HG03575 (cell line): Measurements from ENCODE around the gene RAMP1.

ENCODE experiments used
- ATAC-seq: cut with Tn5 transposase; IDR thresholded peaks from one replicate; pipeline ENCODE4 v1.9.1; 2021; ENCODE audit not compliant: unreplicated experiment, insufficient number of reproducible peaks, low FRiP score; ENCODE audit errors: extremely low read depth

RAMP1 gene

DNA sequence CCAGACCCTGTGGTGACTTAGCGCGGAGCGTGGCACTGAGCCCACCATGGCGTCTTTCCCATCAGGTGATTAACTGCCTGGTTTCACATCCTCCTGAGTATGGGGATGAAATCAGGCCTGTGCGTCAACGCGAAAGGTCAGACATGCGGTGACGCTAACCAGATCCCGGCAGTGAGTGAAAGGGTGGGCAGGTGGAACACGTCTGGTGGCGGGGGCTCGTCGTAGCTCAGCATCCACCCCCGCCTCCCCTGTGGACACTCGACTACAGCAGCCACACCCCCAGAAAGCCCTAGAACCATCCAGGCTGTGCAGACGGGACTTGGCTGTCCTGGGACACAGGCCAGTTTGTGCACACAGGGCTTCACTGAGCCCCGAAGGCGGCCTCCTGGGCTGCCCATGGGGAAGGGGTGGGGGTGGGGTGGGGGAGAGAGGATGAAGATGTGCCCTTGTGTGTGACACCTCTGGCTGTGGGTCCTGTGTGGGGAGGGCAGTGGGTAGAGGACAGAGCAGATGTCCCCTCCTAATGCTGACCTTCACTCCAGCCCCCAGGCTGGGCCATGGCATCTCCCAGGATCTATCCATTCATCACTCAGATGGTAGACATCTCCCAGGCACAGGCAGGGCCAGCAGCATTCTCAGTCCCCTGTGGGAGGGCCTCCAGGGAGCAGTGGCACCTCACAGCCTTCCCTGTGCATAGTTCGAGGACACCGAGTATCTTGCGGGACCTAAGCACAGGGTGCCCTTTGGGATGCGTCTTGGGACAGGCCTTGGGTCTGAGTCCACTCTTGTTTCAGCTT is 27.5 kb downstream of the RAMP1 start:
- ATAC-seq, result no peak

DNA sequence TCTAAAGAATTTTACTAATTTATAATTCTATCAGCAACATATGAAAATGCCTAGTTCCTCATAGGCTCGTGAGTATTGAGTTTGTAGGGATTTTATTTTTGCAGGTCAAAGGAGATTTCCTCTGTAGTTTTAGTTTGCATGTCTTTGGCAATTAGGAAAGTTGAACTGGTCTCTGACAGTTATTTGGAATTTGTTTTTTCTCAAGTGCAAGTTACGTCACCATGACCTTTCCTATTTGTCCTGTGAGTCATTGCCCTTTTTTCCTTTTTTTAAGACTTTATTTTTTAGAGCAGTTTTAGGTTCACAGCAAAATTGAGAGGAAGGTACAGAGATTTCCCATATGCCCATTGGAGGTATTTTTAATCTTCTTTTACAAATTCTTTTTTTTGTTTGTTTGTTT is 29.0 kb downstream of the RAMP1 start:
- ATAC-seq, result no peak

DNA sequence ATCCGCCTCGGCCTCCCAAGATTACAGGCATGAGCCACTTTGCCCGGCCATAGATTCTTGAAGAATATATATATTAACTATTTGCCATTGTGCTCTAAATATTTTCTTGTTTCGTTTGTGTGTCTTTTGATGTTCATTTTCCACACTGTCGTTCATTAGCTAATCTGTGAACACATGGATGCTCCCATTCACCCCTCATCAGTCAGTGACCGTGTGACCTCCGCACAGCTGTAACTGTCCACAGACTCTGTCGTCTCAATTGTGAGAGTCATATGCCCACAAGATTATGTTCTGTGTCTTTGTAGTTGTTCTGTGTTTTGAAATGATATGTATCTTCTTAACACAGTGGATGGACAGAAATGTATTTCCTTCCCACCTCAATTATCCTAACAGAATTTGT is 29.6 kb downstream of the RAMP1 start:
- no peak for ATAC-seq

DNA sequence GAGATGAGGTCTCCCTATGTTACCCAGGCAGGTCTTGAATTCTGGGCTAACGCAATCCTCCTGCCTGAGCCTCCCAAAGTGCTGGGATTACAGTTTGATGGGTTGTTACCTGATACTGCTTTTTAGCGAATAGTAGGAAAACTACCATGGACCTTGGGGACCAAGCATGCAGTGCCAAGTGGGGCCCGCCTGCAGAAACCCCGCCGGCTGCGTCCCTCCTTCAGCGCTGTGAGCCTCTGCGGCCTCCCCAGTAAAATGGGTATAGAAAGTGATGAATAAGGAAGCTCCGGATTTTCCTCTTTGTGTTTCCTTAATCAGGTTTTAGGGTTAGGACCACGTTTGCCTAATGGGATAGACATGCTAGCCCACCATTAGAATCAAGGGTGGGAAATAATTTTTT is 30.4 kb downstream of the RAMP1 start:
- ATAC-seq, result no peak

DNA sequence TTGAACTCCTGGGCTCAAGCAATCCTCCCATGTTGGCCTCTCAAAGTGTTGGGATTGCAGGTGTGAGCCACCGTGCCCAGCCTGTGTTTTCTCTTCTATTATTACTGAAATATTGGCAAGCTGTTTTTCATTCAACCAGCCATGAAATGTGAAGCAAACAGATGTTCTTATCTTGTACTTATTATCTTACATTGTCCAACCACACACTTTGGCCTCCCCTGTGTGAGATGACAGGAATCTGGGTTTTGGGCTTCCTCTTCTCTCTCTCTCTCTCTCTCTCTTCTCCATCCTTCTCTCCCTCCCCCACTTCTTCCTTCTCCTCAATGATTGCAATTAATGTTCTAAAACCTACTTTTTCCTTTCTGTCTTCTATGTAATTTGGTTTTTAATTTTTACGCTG is 33.1 kb downstream of the RAMP1 start:
- ATAC-seq, result no peak

DNA sequence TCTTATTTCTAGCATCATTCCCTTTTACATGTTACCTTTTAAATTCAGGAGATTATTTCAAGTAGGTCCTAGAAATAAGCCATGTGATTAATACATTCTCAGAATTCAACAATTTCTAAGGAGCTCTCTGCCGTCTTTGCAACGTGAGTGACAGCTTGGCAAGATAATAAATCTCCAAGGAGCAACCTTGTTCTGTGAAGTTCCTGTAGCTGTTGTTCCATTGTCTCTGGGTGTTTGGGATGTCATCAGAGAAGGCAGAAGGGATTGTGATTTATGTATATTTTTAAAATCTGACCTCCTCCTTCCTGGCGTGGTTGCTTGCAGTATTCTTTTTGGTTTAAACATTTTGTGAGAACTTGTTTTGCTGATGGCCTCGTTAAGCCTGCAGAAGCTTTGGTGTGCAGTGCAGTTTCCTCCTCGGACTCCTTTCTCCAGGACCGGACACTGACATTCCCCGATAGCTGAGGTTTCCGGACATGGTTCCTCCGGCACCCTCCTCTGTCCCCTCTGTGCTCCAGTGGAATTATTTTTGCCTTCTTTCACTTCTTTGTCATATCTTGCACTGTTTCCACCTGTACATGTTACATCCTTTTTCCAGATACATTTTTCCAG is 33.7 kb downstream of the RAMP1 start:
- no peak for ATAC-seq

DNA sequence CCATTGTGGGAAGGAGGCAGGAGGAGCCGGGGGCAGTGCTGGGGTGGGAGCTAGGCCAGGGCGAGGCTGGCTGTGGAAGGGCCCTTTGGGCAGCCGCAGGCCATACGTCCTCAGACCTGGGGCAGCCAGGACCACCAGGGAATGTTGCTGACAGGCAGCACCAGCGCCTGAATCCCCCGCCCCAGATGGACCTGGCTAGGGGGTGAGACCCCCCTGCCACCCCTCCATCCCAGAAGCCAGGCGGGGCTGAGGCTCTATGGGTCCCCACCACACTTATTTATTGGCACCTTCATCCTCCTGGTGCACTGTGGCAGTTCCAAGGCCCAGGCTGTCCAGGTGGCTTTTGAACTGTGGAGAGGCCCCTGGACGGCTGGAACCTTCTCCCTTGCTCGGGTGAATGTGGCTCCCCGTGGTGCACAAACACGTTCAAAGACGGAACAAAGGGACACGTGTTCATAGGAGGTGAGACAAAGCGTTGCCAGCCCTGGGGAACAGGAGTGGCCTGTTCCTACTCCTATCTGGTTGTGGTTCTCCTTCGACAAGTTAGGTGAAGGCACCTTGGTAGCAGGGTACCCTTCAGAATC is 35.1 kb downstream of the RAMP1 start:
- ATAC-seq, result no peak

DNA sequence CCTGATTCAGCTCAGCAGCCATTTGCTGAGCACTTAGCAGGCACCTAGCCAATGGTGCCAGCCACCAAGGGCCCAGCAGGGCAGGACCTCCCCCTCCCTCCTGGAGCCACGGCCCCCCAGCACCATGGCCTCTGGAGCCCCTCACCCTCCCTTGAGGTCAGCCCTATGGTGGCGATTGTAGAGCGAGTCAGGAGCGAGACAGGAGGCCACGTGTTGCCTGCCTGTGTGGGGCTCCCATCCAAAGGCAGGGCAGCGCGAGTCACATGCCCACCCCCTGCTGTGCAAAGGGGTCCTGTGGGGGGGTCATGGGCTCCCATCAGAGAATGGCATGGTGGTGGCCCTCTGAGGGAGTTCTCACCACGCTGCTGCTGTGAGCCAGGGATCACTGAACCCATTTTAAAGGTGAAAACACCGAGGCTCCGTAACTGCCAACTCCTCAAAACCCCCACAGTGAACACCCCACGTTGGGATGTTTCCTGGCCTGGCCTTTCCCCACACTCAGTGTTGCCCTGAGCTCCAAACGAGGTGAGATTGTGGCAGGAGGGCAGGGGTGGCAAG is 35.6 kb downstream of the RAMP1 start:
- ATAC-seq, result no peak

DNA sequence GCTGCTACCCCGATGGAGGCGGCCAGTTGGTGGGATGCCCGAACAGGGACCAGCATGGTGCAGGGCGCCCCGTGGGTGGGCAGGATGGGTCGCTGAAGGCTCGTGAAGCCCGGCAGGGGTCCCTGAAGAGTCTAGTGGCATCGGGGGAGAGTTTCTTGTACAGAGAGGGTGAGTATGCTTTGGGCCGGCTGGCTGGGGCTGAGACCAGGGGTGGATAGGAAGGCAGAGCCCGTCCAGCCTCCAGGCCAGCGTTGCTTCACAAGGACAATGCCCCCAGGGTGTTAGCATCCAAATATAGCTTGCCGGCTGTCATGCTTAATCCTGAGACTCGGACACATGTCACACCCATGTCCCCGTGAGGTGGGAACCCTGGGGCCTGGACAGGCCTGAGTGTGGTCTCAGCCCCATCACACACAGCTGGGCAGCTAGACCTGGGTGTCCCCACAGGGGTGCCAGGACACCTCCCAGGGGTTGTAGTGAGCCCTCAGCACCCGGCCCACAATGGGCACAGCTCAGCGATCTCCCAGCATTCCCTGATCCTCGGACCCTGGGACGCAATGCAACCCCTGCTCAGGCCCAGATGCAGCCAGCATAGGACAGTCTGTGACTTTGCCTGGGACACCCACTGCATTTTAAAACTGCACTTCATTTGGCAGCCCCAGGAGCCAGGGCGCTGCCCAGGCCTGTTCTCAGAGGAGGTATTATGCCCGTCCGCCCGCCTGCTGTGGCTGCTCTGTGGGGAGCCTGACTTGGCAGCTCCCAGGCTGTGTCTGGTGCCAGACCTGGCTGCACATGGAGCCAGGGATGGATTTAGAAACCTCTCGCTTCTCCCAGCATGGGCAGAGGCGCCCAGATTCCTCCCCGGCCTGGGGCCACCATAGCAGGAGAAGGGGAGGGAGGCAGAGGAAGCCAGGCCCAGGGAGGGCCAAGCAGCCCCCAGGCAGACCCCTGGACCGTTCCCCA is 36.4 kb downstream of the RAMP1 start:
- no peak for ATAC-seq

DNA sequence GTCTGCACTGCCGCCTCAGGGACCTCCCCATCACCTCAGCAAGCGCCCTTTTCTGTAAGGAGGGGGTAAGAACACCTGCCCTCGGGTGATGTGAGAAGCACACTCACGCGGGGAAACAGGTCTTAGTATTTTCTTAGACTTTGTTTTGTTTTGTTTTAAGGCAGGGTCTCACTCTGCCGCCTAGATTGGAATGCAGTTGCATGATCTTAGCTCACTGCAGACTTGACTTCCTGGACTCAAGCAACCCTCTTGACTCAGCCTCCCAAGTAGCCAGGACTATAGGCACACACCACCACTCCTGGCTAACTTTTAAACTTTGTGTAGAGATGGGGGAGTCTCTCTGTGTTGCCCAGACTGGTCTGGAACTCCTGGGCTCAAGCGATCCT is 37.1 kb downstream of the RAMP1 start:
- no peak for ATAC-seq

DNA sequence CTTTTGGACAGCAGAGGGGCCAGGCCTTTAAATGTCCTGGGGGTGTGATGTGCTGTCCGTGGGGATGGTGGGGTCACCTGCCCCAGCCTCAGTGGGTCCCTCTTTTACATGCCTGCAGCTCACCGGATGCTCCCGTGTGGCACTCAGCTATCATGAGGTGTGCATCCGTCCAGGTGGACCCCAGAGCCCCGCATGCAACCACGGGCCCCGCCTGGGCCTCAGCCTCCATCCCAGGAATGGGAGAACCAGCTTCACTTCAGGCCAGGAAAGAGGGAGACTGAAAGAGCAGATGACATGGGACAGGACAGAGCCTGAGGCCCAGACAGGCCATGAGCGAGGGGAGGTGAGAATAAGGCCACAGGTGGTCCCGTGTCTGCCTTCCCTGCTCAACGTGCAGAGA is 37.5 kb downstream of the RAMP1 start:
- ATAC-seq, result no peak

DNA sequence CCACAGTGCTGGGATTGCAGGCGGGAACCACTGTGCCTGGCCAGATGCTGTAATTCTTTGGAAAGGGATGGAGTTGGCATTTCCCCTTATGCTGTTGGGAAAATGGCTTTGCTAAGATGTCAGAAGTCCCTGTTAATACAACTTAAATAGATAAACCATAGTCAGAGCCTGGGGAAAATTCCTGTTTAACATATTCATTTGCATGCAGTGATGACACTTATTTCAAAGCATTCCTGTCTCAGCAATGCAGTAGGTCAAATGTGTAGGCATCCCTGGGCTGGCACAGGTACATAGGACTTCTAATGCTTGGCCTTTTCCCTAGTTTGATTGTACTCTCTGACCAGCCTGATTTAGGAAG is 38.6 kb downstream of the RAMP1 start:
- ATAC-seq, result no peak

DNA sequence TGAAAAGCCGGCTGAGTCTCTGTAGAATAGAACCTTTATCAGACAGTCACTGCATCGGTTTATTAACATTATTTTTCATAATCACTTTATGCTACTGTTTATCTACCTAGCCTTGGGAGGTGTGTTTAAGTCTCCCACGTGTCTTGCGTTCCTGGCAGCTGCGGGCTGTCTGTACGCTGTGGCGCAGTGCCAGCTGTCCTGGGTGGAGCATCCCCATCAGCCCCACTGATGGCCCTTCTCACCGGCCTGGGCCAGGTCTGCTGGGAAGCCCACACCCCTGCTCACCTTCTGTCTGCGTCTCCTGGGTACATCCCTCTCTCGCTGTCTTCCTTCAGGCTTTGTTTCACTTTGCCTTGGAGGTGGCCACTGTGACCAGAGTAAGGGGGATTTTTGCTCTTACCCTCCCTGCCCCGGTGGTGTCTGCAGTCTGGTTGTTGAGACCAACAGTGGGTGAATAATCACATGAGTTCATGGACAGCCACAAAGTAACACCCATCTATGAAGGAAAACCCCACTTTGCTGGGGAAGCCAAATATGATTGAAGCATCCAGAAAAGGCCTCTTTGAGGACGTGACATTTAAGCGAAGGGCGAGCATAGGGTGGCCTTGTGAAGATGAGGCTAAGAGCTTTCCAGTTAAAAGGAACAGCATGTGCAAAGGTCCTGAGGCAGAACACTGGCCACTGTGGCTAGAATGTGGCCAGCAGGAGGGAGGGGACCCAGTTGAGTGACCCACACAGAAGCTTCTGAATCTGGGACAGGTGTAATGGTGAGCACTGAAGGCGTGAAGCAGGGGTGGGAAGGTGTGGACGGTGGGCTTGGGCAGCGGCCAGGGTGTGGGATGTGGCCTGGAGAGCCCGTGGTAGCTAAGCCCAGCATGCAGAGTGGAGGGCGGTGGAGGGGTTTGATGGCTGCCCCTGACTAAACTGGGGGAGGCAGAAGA is 41.7 kb downstream of the RAMP1 start:
- no peak for ATAC-seq

DNA sequence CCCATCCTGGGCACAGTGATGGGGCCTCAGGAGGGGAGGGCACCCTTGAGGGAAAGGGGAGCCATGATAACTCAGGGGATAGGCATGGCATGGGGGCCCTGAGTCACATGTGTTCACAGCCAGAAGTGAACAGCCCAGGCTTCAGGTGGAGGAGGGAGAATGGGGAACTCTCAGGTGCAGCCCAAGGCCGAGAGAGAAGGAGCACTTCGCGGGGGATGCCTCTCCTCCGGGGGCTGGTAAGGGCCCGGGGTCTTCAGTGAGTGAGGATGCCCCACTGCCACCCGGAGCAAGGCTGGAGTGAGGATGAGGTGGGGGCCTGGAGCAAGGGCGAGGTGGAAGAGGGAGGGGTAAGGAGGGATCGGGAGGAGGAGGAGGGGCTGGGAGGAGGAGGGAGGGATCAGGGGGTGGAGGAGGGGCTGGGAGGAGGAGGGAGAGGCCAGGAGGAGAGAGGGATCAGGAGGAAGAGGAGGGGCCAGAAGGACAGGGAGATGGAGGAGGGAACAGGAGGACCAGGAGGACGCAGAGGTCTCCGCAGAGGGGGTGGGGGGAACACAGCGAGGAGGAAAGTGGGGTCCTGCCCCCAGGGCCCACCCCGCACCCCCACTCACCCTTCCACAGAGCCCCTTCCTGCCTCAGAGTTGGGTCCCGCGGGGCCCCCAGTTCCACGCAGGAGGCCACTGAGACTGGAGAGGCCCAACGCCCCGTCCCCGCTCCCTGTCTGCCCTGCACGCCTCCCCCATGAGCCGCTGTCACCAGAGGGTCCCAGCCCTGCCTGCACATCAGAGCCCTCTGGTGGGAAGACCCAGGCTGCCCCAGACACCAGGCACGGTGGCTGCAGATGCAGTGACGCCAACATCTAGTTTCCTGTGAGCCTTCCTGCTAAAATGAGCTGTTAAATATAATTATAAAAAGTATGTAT is 42.8 kb downstream of the RAMP1 start:
- ATAC-seq, result no peak

DNA sequence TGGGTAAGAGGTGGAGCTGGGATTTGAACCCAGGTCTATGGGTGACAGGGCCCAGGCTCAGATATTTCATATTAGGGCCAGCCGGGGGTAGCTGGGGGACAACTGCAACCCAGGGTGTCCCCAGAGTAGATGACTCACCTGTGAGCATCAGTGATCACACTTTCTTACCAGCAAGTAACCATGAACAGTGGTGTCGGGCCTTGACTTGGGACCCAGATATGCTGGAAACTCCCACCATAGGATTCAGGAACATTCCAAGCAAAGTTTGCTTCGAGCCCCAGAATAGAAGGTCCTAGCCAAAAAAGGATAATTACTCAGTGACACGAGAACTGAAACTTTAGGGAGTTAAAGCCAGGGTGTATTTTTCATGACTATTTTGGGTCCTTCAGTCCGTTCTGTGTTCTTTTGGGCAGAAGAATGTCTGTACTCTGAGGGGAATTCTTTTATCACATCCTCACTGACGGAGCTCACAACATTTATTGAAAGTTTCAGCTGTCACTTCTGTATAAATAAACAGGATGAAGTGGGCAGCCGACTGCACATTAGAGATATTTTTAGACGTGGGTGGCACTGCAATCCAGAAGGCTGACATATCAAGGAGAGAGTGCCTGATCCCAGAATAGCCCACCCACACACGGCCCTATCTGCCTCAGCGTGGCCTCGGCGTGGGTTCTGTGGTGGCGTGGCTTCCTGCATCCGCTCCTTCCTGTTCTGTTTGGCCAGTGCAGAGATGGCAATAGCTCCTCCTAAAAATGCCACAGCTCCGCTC is 45.6 kb downstream of the RAMP1 start:
- ATAC-seq, result no peak

DNA sequence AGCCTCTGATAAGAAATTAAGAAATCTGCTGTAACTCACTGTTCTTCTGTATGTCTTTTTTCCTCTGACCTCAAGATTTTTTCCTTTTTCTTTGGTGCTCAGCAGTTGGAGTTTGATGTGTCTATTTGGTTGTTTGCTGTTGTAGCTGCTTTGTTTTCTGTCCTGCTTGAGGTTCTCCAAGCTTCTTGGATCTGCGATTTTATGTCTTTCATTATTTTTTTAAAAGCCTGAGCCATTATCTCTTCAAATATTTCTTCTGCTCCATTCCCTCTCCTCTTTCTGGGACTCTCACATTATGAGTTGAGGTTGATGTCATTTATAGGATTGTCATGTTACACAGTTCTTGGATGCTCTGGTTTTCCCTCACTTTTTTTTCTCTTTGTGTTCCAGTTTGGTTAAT is 47.7 kb downstream of the RAMP1 start:
- no peak for ATAC-seq
